Measurements from ENCODE around the gene RAB26. TPM values are rescaled to one million over a fixed set of nuclear protein-coding genes. Genes with fewer than 3 reads are reported as not detected.
A peak's percentile ranks its signal among the peaks of the same experiment; 100 is the strongest.

Gene RAB26
- total RNA-seq, 2 experiments from 2014 or later = 0.68 to 0.70 TPM

DNA sequence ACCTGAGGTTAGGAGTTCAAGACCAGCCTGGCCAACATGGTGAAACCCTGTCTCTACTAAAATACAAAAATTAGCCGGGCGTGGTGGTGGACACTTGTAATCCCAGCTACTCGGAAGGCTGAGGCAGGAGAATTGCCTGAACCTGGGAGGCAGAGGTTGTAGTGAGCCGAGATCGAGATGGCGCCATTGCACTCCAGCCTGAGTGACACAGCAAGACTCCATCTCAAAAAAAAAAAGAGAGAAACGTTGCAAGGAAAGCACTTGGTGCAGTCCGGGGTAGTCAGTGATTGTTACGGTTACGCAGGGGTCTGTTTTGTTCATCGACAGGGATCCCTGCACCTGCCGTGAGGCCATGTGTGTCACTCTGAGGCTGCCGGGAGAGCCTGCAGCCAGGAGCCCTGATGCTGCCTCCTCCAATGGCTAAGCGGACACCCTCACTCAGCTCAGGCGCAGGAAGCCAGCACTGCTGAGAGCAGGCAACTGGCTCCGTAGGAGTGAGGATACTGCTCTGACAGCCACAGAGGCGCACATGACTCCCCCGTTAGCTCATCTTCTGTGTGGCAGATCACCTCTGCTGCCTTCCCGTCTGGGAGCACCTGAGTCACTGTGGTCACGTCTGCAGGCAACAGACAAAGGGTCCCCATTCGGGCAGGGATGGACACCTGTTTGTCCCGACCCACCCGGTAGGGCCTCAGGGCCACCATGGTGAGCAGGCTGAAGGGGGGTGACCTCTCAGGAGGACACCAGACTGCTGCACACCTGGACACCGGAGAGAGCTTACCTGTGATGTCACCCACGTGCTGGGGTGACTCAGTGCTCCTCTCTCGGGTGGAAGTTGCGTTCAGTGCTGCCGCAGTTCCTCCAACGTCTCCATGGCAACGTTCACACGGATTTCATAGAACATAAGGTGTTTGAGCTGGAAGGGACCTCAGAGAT lies 5.2 kb upstream of the RAB26 start:
- no peak for ATAC-seq
- CTCF ChIA-PET = interaction anchor here (0.7 to 8.3 kb wide), 4 partner anchors 10 to 142 kb away, joined by 3 to 118 read pairs (median 6); partner anchors contain the start of gene NPW

DNA sequence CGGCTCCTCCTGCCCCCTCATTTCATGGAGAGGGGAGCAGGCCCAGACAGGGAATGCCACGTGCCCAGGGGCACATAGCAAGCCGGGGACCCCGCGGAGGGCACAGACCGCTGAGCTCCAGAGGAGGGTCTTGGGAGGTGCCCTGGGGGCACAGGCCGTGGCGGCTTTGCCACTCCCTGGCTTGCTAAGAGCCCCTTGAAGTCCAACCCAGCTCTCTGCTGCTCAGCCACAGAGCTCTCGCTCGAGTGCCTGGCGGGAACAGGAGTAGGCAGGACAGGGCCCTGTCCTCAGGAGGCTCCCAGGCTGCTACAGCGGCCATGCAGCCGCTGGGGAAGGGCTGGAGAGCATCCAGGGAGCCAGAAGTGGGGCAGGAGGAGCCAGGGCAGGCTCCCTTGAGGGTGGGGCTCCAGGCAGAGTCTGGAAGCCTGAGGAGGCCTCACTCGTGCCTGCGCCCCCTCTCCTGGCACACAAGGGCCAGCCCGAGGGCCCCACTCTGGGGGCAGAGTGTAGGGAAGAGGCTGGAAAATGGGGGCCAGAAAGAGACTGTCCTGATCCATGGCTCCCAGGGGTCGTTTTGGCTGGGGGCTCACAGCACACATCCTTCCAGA lies 4.4 kb upstream of the RAB26 start:
- peaks cover 4% of the 10 kb centered on the region for H3K27me3 Mint-ChIP-seq

More for the DNA sequence above, 5.2 kb upstream of the RAB26 start:
- DNase-seq = no peak
- no peak overlapping the region for H3K27ac Mint-ChIP-seq
- no peaks in the 10 kb centered on the region for H3K36me3 Mint-ChIP-seq
- no peak overlapping the region for H3K4me3 Mint-ChIP-seq
- peaks cover 7% of the 10 kb centered on the region for H3K4me1 Mint-ChIP-seq
- H3K9me3 Mint-ChIP-seq (ENCODE audit: low read depth) = no peaks in the 10 kb centered on the region
- peaks cover 4% of the 10 kb centered on the region for H3K27me3 Mint-ChIP-seq

DNA sequence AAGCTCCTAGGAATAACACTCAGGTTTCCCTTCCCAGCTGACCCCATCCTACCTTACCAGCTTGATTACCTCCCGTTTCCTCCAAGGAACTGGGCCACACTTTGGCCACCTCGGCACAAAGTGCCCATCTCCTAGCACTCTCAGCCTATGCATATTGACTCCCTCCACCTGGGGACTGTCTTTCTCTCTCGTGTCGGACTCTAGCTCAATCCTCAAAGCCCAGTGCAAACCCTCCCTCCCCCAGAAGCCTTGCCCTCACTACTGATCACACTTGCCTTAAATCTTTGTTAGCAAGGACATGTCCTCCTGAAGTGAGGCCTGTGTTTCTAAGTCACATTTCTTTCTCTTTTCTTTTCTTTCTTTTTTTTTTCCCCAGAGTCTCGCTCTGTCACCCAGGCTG lies 2.6 kb upstream of the RAB26 start:
- DNase-seq (no peak), ATAC-seq (no peak)
- Mint-ChIP-seq H3K27me3 (peaks cover 7% of the 10 kb centered on the region), H3K4me1 (peaks cover 10% of the 10 kb centered on the region), H3K9me3 (ENCODE audit: low read depth) (no peaks in the 10 kb centered on the region), H3K36me3 (no peaks in the 10 kb centered on the region), H3K27ac (no peak overlapping the region), H3K4me3 (no peak overlapping the region)
- CTCF ChIA-PET = interaction anchor here (0.9 to 8.3 kb wide), 5 partner anchors 9 to 129 kb away, joined by 3 to 118 read pairs (median 5); partner anchors contain the start of genes NPW and TRAF7

More for the DNA sequence above, 4.4 kb upstream of the RAB26 start:
- H3K27ac Mint-ChIP-seq = no peak overlapping the region
- ATAC-seq (no peak), DNase-seq (no peak)
- no peaks in the 10 kb centered on the region for H3K9me3 Mint-ChIP-seq (ENCODE audit: low read depth)
- peaks cover 7% of the 10 kb centered on the region for H3K4me1 Mint-ChIP-seq
- CTCF ChIA-PET = interaction anchor here (8.3 kb wide), 1 partner anchor 122 kb away, joined by 118 read pairs; the partner anchor contains the start of gene NPW
- no peaks in the 10 kb centered on the region for H3K36me3 Mint-ChIP-seq
- H3K4me3 Mint-ChIP-seq = no peak overlapping the region

DNA sequence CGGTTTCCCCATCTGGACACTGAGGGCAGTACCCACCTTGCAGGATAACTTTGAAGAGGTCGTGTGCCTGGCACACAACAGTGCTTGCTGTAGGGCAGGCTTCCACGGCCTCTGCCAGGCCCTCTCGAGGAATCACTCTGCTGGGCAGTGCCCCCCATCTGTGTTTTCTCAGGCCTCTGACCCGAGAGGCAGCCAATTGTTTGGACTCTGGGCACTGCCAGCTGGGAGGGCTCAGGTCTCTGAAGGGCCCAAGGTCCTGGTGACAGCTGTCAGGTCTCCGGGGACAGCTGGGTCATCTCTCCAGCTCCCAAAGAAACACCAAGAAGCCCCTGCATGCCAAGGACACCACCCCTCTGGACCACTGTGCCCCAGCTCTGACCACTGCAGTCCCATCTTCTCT lies 1.0 kb upstream of the RAB26 start:
- no peak overlapping the region for H3K4me3 Mint-ChIP-seq
- peaks cover 8% of the 10 kb centered on the region for H3K36me3 Mint-ChIP-seq
- no peak for DNase-seq
- H3K4me1 Mint-ChIP-seq = peaks cover 23% of the 10 kb centered on the region
- H3K27ac Mint-ChIP-seq = no peak overlapping the region
- H3K27me3 Mint-ChIP-seq = peaks cover 7% of the 10 kb centered on the region
- no peaks in the 10 kb centered on the region for H3K9me3 Mint-ChIP-seq (ENCODE audit: low read depth)
- CTCF ChIA-PET = interaction anchor here (1.1 to 1.7 kb wide), 4 partner anchors 120 to 143 kb away, joined by 3 to 8 read pairs (median 6); no protein-coding TSS in a partner anchor
- ATAC-seq = no peak

DNA sequence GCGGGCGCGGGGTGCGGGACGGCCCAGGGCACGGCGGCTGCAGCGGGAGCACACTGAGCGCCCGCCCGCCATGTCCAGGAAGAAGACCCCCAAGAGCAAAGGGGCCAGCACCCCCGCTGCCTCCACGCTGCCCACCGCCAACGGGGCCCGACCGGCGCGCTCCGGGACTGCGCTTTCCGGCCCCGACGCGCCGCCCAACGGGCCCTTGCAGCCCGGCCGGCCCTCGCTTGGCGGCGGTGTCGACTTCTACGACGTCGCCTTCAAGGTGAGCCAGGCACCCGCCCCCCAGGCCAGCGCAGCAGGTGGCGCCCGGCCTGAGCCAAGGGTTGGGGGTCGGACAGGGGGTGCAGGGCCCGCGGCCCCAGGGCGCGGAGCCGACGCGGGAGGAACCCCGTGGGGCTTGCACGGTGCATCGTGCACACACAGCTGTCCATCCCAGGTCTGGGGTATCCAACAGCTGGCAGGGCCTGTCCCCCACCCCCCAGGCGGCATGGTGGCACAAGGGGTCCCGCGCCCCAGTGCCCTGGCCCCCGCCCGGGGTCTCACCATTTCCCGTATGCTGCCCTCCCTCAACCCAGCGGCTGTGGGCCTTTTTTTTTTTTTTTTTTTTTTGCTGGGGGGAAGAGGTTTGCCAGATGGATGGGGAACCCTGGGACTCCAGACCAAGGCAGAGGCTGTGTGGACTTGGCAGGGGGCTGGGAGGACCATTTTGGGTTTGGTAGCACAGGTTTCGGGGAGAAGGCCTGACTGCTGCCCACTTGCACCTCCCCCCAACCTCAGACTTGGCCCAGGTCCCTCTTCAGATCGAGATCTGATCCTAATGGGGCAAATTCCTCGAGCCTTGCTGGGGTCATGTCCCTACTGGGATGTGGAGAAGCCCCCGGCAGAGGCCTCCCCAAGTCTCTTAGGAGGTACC lies 547 bp downstream of the RAB26 start:
- Mint-ChIP-seq H3K36me3 (peaks cover 19% of the 10 kb centered on the region), H3K27ac (no peak overlapping the region), H3K4me3 (peak overlapping the region; percentile 18), H3K4me1 (peaks cover 34% of the 10 kb centered on the region), H3K27me3 (peaks cover 7% of the 10 kb centered on the region), H3K9me3 (ENCODE audit: low read depth) (no peaks in the 10 kb centered on the region)
- ATAC-seq (peak; percentile 5), DNase-seq (peak; percentile 56)
- CTCF ChIA-PET = interaction anchor here (0.9 to 2.5 kb wide), 4 partner anchors 9 to 126 kb away, joined by 3 to 14 read pairs (median 4); no protein-coding TSS in a partner anchor

DNA sequence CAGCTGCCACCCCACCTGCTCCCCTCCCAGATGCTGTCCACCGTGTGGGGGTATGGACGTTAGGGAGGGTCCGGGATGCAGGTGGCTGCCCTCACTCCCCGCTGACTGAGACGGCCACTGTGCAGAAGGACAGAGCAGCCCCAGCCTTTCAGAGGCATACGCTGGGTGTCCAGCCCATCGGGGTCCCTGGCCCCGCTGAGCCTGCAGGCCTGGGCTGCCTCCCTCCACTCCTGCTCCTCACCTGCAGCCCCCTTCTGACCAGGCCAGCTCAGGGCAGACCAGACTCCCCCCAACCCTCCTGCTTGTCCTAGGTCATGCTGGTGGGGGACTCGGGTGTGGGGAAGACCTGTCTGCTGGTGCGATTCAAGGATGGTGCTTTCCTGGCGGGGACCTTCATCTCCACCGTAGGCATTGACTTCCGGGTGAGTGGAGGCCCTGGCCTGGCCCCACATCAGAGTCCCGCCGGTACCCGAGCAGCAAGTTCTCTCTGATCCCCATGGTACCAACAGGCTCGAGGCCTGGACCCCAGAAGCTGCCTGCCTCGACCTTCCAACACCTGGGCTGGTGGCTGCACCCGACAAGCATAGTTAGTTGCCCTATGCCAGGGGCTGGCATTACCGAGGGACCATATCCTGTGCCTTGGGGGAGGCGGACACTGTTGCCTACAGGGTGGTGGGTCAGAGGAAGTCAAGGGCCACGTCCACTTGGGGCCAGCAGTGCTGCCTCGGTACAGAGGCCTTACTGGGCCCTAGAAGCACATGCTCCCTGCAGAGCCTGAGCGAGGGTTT lies 1.4 kb downstream of the RAB26 start:
- H3K9me3 Mint-ChIP-seq (ENCODE audit: low read depth) = no peaks in the 10 kb centered on the region
- no peak for DNase-seq
- H3K27ac Mint-ChIP-seq = no peak overlapping the region
- peaks cover 36% of the 10 kb centered on the region for H3K4me1 Mint-ChIP-seq
- H3K4me3 Mint-ChIP-seq = no peak overlapping the region
- H3K36me3 Mint-ChIP-seq = peaks cover 27% of the 10 kb centered on the region
- CTCF ChIA-PET = interaction anchor here (0.9 to 5.9 kb wide), 5 partner anchors 10 to 146 kb away, joined by 3 to 35 read pairs (median 9); no protein-coding TSS in a partner anchor
- no peak for ATAC-seq
- H3K27me3 Mint-ChIP-seq = peaks cover 7% of the 10 kb centered on the region

DNA sequence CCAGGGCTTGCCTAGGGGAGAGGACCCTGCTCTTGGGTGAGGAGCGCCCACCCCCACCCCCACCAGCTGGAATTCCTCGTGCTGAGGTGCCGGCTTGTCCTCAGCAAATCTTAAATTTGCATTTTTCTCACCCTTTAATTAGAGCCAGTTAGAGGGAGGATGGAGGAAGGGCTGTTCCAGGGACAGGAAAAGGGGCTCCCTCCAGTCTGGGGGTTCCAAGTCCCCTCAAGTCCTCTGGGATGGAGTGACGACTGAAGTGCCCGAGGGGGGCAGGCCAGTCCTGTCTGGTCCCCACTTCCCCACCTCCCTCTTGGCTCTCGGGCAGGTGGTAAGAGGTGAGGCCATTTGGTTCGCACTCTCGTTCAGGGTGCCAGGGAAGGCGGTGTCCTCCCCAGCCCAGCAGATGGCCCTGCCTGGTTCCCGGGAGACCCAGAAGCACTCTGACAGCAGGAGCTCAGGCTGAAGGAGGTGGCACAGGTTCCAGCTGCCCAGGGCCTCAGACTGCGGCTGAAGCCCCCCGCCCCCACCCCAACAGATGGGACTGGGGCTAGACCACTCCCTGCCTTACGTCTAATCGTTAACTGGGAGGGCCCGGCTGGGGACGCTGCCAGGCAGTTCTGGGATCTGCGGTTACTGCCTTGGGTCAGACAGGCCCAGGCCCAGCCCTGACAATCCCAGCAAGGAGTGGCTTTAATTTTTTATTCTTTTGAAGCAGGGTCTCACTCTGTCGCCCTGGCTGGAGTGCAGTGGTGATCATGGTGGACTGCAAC lies 2.2 kb downstream of the RAB26 start:
- H3K4me3 Mint-ChIP-seq = no peak overlapping the region
- H3K27me3 Mint-ChIP-seq = peaks cover 7% of the 10 kb centered on the region
- H3K27ac Mint-ChIP-seq = no peak overlapping the region
- CTCF ChIA-PET = interaction anchor here (0.5 to 5.9 kb wide), 4 partner anchors 10 to 174 kb away, joined by 3 to 35 read pairs (median 12); no protein-coding TSS in a partner anchor
- DNase-seq (no peak), ATAC-seq (no peak)
- H3K36me3 Mint-ChIP-seq = peaks cover 33% of the 10 kb centered on the region
- peaks cover 36% of the 10 kb centered on the region for H3K4me1 Mint-ChIP-seq
- H3K9me3 Mint-ChIP-seq (ENCODE audit: low read depth) = no peaks in the 10 kb centered on the region

DNA sequence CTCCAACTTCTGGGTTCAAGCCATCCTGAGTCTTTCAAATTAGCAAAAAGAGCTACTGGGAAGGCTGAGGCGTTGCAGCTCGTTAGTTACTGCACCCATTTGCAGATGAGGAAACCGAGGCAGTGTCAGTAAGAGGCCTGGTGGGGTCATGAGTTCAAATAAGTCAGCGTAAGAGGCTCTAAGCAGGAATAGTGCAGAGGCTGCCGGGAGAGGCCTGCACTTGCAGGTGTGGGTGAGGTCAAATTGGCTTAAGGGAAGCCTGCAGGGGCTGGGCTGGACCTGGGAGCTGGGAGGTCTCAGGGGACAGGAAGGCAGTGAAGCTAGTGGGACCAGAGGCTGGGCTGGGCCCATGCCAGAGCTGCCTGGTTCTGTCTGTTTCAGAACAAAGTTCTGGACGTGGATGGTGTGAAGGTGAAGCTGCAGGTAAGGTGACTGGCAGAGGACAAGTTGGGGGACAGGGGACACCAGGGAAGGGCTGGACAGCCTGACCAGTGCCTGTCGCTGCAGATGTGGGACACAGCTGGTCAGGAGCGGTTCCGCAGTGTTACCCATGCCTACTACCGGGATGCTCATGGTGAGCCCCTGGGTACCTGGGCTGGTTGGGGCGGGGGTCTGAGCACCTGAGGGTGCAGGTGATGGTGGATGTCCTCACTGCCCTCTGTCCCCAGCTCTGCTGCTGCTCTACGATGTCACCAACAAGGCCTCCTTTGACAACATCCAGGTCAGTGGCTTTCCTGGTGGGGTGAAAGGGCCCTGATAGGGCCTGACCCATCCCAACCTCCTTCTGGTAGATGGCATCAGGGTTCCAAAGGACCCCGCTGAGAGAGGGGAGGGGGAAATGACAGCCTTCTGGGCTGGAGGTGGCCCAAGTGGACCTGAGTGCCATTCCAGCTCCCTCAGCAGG lies 3.0 kb downstream of the RAB26 start:
- no peak for DNase-seq
- Mint-ChIP-seq H3K27ac (peak overlapping the region; percentile 22), H3K4me3 (no peak overlapping the region), H3K4me1 (peaks cover 39% of the 10 kb centered on the region), H3K27me3 (peaks cover 7% of the 10 kb centered on the region), H3K9me3 (ENCODE audit: low read depth) (no peaks in the 10 kb centered on the region), H3K36me3 (peaks cover 33% of the 10 kb centered on the region)
- no peak for ATAC-seq
- CTCF ChIA-PET = interaction anchor here (2.0 to 6.1 kb wide), 3 partner anchors 13 to 147 kb away, joined by 9 to 78 read pairs (median 35); partner anchors contain the start of gene PKD1

DNA sequence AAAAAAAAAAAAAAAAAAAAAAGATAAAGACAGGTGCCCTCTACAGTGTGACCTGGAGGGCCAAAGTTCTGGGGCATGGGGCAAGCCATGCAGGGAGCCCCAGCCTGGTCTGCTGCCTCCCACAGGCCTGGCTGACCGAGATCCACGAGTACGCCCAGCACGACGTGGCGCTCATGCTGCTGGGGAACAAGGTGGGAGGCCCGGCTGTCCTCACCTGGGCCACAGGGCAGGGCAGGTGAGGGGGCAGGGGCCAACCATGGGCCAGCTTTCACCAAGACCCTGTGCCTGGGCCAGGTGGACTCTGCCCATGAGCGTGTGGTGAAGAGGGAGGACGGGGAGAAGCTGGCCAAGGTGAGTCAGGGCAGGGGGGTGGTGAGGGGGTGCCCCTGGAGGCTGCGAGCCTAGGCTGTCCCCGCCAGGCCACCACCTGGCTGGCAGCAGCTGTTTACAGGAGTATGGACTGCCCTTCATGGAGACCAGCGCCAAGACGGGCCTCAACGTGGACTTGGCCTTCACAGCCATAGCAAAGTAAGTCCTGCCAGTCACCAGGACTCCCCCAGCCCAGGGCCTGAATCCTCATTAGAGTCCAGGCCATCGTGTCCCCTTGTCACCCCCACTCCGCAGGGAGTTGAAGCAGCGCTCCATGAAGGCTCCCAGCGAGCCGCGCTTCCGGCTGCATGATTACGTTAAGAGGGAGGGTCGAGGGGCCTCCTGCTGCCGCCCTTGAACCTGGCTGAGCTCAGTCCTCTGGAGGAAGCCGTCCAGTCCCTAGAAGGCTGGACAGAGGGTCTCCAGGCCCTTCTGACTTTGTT lies 4.5 kb downstream of the RAB26 start:
- CTCF ChIA-PET = interaction anchor here (0.7 to 6.1 kb wide), 9 partner anchors 10 to 188 kb away, joined by 3 to 78 read pairs (median 6); partner anchors contain the start of genes NTHL1, PGP, PKD1 and RPS2
- H3K4me1 Mint-ChIP-seq = peaks cover 50% of the 10 kb centered on the region
- H3K36me3 Mint-ChIP-seq = peaks cover 33% of the 10 kb centered on the region

DNA sequence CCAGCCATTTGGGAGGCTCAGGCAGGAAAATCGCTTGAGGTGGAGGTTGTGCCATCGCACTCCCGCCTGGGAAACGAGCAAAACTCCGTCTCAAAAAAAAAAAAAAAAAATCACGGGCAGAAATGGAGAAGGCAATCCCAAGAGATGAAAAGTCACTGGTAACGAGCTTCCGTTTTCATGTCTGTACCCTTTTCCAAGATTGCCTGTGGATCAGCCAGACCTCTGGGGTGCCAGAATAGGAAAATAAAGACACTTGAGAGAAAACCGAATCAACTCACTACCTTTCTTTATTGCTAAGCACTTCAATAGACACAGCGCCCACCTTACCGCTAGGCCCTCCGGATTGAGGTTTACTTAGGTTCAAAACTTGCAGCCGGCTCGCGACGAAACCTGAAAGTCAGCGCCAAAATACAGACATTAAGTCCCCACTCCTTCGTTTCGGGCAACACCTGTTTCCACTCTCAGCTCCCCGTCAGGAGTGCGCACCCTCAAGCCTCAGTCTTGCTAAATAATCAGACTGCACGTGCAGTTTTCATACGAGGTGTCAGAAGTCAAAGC lies 6.2 kb downstream of the RAB26 start:
- CTCF ChIA-PET = interaction anchor here (0.7 to 6.1 kb wide), 14 partner anchors 8 to 190 kb away, joined by 3 to 78 read pairs (median 5); partner anchors contain the start of genes ECI1, PKD1, RPS2 and TBL3
- Mint-ChIP-seq H3K27me3 (peaks cover 4% of the 10 kb centered on the region), H3K36me3 (peaks cover 33% of the 10 kb centered on the region), H3K9me3 (ENCODE audit: low read depth) (no peaks in the 10 kb centered on the region), H3K4me1 (peaks cover 46% of the 10 kb centered on the region), H3K4me3 (peak overlapping the region; percentile 96), H3K27ac (peak overlapping the region; percentile 64)
- no peak for ATAC-seq
- DNase-seq = peak; percentile 58

More for the DNA sequence above, 4.5 kb downstream of the RAB26 start:
- DNase-seq (no peak), ATAC-seq (no peak)
- H3K27ac Mint-ChIP-seq = peak overlapping the region; percentile 64
- no peaks in the 10 kb centered on the region for H3K9me3 Mint-ChIP-seq (ENCODE audit: low read depth)
- H3K27me3 Mint-ChIP-seq = peaks cover 4% of the 10 kb centered on the region
- H3K4me3 Mint-ChIP-seq = peak overlapping the region; percentile 96
